Measurements from ENCODE around the gene RANBP10. TPM values are rescaled to one million over a fixed set of nuclear protein-coding genes. Genes with fewer than 3 reads are reported as not detected.

Gene RANBP10
- total and polyA plus RNA-seq, 2 of the 8 experiments (the other 6 are each of a cell fraction or from before 2014, with no cell fraction given): 14.2 to 16.8 TPM

DNA sequence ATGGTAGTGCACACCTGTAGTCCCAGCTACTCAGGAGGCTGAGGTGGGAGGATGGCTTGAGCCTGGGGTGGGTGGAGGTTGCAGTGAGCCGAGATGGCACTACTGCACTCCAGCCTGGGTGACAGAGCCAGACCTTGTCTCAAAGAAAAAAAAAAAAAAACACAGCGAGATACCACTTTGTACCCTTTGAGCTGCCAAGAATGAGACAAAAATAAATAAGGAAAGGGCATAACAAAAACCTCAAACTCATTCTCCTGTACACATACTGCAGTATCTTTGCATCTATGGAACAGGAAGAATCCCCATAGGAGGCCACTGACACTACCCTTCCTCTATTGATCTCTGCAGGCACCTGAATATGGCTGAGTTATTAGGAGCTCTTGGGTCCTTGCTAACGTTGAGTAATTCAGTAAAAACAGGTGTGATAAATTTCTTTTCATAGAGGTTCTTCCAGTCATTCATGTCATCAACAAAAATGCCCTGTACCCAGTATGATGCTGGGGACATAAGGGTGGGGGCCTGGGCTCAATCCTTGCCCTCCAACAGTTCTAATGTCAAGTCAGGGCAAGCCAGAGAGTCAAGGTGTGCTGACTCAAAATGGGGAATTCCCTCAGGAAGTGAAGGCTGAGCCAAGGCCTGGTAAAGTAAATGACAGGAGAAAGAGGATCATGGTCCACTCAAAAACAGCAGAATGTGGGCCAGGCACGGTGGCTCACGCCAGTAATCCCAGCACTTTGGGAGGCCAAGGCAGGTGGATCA, 26.9 kb downstream of the RANBP10 start:
- H4K20me1 ChIP-seq (replicated peaks in 1 of 2; ENCODE audit: control insufficient read depth in 1 of 2, insufficient read depth in 2 of 2, low read length in 2 of 2): peaks cover 0 to 12% of the 10 kb centered on the region in 2 experiments
- no peak overlapping the region for H2BK15ac ChIP-seq (ENCODE audit: low read length)
- H2BK20ac ChIP-seq (ENCODE audit: low read length): no peak overlapping the region
- peaks cover 0 to 2% (median 0%) of the 10 kb centered on the region in 4 experiments; a peak in 1 of 7 replicates for H3K4me1 ChIP-seq (replicated peaks in 1 of 4; ENCODE audit: control insufficient read depth in 3 of 4, insufficient read depth in 4 of 4, low read length in 3 of 4)
- no peak overlapping the region for H2AK5ac ChIP-seq (ENCODE audit: low read depth, low read length)
- no peak overlapping the region for H2BK5ac ChIP-seq (ENCODE audit: low read depth, low read length)
- FAIRE-seq (no peak), DNase-seq (ENCODE audit: low read depth in 1 of 2, low spot score in 2 of 2) (no peak)
- peaks cover 0 to 8% of the 10 kb centered on the region in 2 experiments; a peak in 1 of 4 replicates for H3K79me2 ChIP-seq (ENCODE audit: control insufficient read depth in 1 of 2, insufficient read depth in 2 of 2, low read length in 2 of 2)
- no peak overlapping the region for H3K4me3 ChIP-seq (ENCODE audit: extremely low read depth in 1 of 4, insufficient read depth in 2 of 4, low read depth in 3 of 4, low read length in 4 of 4)
- no peaks in the 10 kb centered on the region for H3K36me3 ChIP-seq (ENCODE audit: control insufficient read depth in 2 of 4, insufficient read depth in 4 of 4, low read length in 3 of 4)
- ChIA-PET POLR2A (ENCODE audit: partially characterized antibody) (interaction anchor here (1.1 to 1.5 kb wide), 2 partner anchors 13 to 61 kb away, joined by 3 read pairs; no protein-coding TSS in a partner anchor), CTCF (ENCODE audit: partially characterized antibody) (interaction anchor here (2.5 kb wide), 1 partner anchor 107 kb away, joined by 9 read pairs; no protein-coding TSS in a partner anchor)
- no peaks in the 10 kb centered on the region for H3K9me3 ChIP-seq (ENCODE audit: insufficient read depth in 2 of 2, low read depth in 1 of 2, low read length in 1 of 2)
- no peak overlapping the region for H4K8ac ChIP-seq (ENCODE audit: extremely low read depth, insufficient read depth, low read length)
- no peak overlapping the region for H4K5ac ChIP-seq (ENCODE audit: insufficient read length, low read depth, low read length)
- no peak overlapping the region for H3K56ac ChIP-seq (replicated peaks; ENCODE audit: insufficient read length, low read depth, low read length)
- H3K9ac ChIP-seq (replicated peaks in 1 of 4; ENCODE audit: extremely low read depth in 1 of 4, low read depth in 3 of 4, low read length in 3 of 4): no peak overlapping the region
- H3K4ac ChIP-seq (replicated peaks; ENCODE audit: insufficient read length, low read depth, low read length): no peak overlapping the region
- H3K14ac ChIP-seq (ENCODE audit: insufficient read length): no peak overlapping the region
- H3K27me3 ChIP-seq (replicated peaks in 1 of 4; ENCODE audit: control insufficient read depth in 3 of 4, extremely low read depth in 1 of 4, insufficient read depth in 3 of 4, low read length in 3 of 4): no peaks in the 10 kb centered on the region
- no peak overlapping the region for H4K91ac ChIP-seq (replicated peaks; ENCODE audit: insufficient read length, low read length)
- H2BK12ac ChIP-seq (ENCODE audit: low read depth, low read length): no peak overlapping the region
- 84% methylated on average over 4 of the region's 5 CpGs; no CpG with 5 or more reads in 1 of the 2 experiments for WGBS, 2 experiments (ENCODE audit: extremely low coverage in 1 of 2, insufficient coverage in 1 of 2, insufficient read length in 1 of 2, insufficient replicate concordance in 2 of 2, low coverage in 1 of 2, low lambda C conversion rate in 2 of 2, missing lambda C conversion rate in 1 of 2)
- no peak overlapping the region for H2BK120ac ChIP-seq (replicated peaks; ENCODE audit: low read depth, low read length)
- H3K23me2 ChIP-seq (ENCODE audit: low read depth, low read length): no peaks in the 10 kb centered on the region
- H3K79me1 ChIP-seq (ENCODE audit: low read depth, low read length): peaks cover 15% of the 10 kb centered on the region
- no peak overlapping the region for H2AFZ ChIP-seq (ENCODE audit: low read length)
- no peak overlapping the region for H3K18ac ChIP-seq (ENCODE audit: extremely low read depth, low read length)
- H3K27ac ChIP-seq (ENCODE audit: low read depth, low read length): no peak overlapping the region
- no peak for TF ChIP-seq GTF2F1 (IDR thresholded peaks at IDR 0.05; ENCODE audit: borderline replicate concordance, low read depth, low read length)
- no peak overlapping the region for H3K4me2 ChIP-seq (ENCODE audit: insufficient read depth in 1 of 2, low read depth in 2 of 2, low read length in 2 of 2)
- H3K23ac ChIP-seq (ENCODE audit: insufficient read length): no peak overlapping the region
